Ectodermal cell (in vitro differentiated cells): ENCODE data around the gene TDRD7.

ENCODE experiments used
- H3K27ac ChIP-seq: 2 replicates; pipeline ENCODE4 v1.7.0; 2013; ENCODE audit warnings: mild to moderate bottlenecking, low read depth, low read length; ENCODE audit not compliant: insufficient read depth, poor library complexity, severe bottlenecking
- H3K27me3 ChIP-seq: 2 replicates; pipeline ENCODE4 v1.7.0; 2013; ENCODE audit warnings: mild to moderate bottlenecking, low read length; ENCODE audit not compliant: insufficient read depth, control insufficient read depth, poor library complexity, severe bottlenecking
- H3K36me3 ChIP-seq: one replicate; pipeline ENCODE4 v1.7.0; 2013; ENCODE audit warnings: low read length; ENCODE audit not compliant: control insufficient read depth, insufficient read depth
- H3K4me1 ChIP-seq: one replicate; pipeline ENCODE4 v1.7.0; 2013; ENCODE audit warnings: low read length; ENCODE audit not compliant: control insufficient read depth, insufficient read depth
- H3K4me3 ChIP-seq: 2 replicates; pipeline ENCODE4 v1.7.0; 2013; ENCODE audit warnings: low read depth, low read length, control low read depth; ENCODE audit not compliant: insufficient read depth
- H3K9me3 ChIP-seq: 2 replicates; pipeline ENCODE4 v1.7.0; 2013; ENCODE audit warnings: mild to moderate bottlenecking, low read length, moderate library complexity; ENCODE audit not compliant: control insufficient read depth
- WGBS, 2 experiments: methylation state at CpG; one replicate each; pipeline ENCODE4 v1.1.7; 2013; ENCODE audit warnings: missing lambda C conversion rate in 2 of 2; 5-methylcytosine and 5-hydroxymethylcytosine counted together

The TDRD7 gene

DNA sequence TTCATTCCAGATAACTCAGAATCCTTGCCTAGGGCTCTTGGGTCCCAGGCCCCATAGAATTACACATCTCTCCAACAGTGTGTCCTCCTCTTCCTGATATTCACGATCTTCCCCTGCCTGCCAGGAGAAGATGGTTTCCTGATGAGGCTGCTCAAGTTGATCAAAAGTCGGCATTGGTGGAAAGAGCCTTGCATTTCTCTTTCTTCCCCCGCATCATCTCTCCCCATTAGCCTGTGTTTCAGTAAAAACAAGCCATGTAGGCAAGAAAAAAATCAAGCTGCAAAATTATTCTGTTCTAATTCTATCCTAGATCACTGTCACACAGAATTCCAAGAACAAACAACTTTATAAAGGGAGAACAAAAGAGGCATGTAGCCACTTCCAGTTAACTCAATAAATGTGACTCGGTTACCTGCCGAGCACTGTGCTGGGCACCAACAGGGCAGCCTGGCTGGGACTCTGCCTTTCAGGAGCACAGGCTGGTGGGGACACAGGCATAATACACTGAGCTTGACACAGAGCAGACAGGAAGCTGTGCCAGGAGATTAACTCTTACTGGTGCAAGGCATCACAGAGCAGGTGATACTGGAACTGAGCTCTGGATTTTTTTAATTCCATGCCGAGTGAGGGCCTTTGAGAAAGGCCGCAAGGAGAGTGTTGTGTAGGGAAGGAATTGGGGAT lies 115.1 kb downstream of the TDRD7 start:
- WGBS, 2 experiments, result 75 to 79% methylated on average over 7 of the region's 7 CpGs
- no peaks in the 10 kb centered on the region for H3K36me3 ChIP-seq
- H3K9me3 ChIP-seq, result no peaks in the 10 kb centered on the region
- peaks cover 22% of the 10 kb centered on the region for H3K4me1 ChIP-seq
- no peaks in the 10 kb centered on the region for H3K27me3 ChIP-seq
- H3K4me3 ChIP-seq, result no peak overlapping the region
- no peak overlapping the region for H3K27ac ChIP-seq

- no peak overlapping the region for H3K4me3 ChIP-seq
- 61 to 64% methylated on average over 18 of the region's 18 CpGs for whole genome bisulfite sequencing, 2 experiments
- H3K27me3 ChIP-seq, result no peaks in the 10 kb centered on the region
- H3K36me3 ChIP-seq, result no peaks in the 10 kb centered on the region
- H3K27ac ChIP-seq, result peak overlapping the region; percentile 57
- H3K9me3 ChIP-seq, result no peaks in the 10 kb centered on the region
- peaks cover 22% of the 10 kb centered on the region for H3K4me1 ChIP-seq
Measured at GRCh38 chr9:97527626-97528528, 116.0 kb downstream of the TDRD7 start.

DNA sequence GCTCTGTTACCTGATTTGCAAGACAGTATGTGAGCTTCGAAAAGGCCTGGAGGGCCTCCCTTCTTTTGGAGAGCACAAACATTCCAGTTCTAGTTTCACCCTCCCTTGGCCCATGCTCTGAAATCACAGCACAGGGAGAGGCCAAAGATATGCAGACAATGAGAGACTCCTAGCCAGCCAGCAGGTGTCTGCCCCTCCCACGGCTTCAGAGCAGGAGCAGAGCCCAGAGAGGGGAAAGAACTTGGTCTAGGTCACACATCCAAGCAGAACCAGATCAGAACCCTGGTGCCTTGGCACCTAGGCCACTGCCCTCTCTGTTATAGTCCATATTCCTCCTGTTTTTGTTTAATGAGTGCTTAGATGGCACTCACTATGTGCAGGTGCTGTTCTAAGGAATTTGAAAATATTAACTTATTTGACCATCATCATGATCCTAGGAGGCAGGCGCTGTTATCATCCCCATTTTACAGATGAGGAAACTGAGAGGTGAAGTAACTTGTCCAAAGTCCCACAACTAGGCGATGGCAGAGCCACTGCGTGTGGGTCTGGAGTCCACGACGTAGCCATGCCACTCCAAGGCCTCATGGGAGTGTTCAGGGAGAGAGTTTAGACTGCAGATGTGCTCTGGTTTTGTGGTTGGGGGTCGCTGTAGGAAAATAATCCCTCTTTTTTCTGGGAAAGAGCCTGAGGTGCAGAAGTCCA lies 116.8 kb downstream of the TDRD7 start:
- Histone ChIP-seq H3K27me3 (no peaks in the 10 kb centered on the region), H3K27ac (peak overlapping the region; percentile 57), H3K4me3 (no peak overlapping the region), H3K9me3 (no peaks in the 10 kb centered on the region), H3K4me1 (peaks cover 22% of the 10 kb centered on the region), H3K36me3 (no peaks in the 10 kb centered on the region)
- WGBS, 2 experiments, result 70 to 72% methylated on average over 8 of the region's 8 CpGs

DNA sequence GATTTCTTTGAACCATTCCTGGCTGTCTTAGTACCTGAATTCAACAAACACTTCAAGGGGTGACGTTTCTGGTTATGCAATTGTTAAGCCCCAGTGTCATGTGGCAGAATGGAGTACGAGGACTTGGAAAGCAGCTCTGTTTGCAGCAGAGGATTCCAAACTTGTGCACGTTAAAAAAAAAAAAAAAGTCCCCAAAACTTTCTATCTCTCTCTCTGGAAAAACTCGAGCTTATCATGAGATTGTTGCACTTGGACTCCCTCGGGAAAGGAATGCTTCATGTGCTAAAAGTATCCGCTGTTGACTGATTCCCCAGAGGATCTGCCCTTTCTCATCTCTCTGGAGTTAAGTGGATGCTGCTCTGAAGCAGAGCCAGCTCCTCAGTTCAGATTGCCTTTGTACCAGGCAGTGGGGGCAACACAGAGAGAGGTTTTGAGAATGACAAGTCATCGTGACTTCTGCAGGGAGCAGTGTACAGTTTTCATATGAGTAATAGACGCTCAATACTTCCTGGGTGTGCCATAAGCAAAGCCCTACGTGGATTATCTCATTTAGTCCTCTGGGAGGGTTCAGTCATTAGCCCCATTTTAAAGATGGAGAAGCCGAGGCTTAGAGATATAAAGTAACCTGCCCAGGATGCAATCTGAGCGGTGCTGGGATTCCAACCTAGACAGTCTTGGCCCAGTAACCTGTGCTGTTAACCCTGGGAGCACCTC lies 117.6 kb downstream of the TDRD7 start:
- Histone ChIP-seq H3K27ac (no peak overlapping the region), H3K4me1 (peaks cover 22% of the 10 kb centered on the region), H3K4me3 (no peak overlapping the region), H3K9me3 (no peaks in the 10 kb centered on the region), H3K27me3 (no peaks in the 10 kb centered on the region), H3K36me3 (no peaks in the 10 kb centered on the region)
- 84 to 86% methylated on average over 11 of the region's 11 CpGs for WGBS, 2 experiments

GRCh38 chr9:97531888-97532376 lies 120.0 kb downstream of the TDRD7 start:
- no peaks in the 10 kb centered on the region for H3K9me3 ChIP-seq
- no peak overlapping the region for H3K4me3 ChIP-seq
- no peaks in the 10 kb centered on the region for H3K36me3 ChIP-seq
- peaks cover 28% of the 10 kb centered on the region for H3K4me1 ChIP-seq
- H3K27ac ChIP-seq, result no peak overlapping the region
- WGBS, 2 experiments, result 90% methylated on average over 9 of the region's 9 CpGs
- no peaks in the 10 kb centered on the region for H3K27me3 ChIP-seq

- H3K4me1 ChIP-seq, result peaks cover 7% of the 10 kb centered on the region
- WGBS, 2 experiments, result 89 to 90% methylated on average over 3 of the region's 3 CpGs
- H3K9me3 ChIP-seq, result no peaks in the 10 kb centered on the region
- no peak overlapping the region for H3K4me3 ChIP-seq
- H3K27me3 ChIP-seq, result no peaks in the 10 kb centered on the region
- H3K36me3 ChIP-seq, result no peaks in the 10 kb centered on the region
- H3K27ac ChIP-seq, result no peak overlapping the region
Measured at GRCh38 chr9:97534185-97534584, 122.3 kb downstream of the TDRD7 start.

DNA sequence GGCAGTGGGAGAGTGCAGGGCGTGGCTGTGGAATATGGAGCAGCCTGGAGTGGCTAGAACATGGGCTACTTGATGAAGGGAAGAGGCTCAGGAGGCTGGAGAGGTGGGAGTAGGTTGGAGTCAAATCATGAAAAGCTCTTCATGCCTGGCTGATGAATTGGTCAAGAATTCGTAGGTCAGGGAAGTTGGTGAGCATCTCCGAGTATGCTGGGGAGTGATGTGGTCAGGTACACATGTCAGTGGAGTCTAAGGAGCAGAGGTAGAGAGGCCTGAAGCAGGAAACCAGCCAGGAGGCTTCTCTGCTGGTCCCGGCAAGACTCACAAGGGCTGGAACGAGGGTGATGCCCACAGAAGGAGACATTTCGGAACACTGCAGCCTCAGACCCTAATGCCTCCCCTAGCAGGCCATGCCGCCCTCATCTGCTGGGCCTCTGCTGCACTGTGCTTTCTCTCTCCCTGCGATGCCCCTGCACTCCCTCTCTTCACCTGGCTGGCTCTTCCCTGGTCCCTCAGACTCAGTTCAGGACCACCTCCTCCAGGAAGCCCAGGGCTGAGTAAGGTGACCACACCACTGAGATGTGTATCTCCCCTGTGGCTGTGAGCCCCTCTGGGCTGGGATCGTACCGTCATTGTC lies 123.2 kb downstream of the TDRD7 start:
- no peak overlapping the region for H3K4me3 ChIP-seq
- no peak overlapping the region for H3K27ac ChIP-seq
- H3K27me3 ChIP-seq, result no peaks in the 10 kb centered on the region
- H3K36me3 ChIP-seq, result no peaks in the 10 kb centered on the region
- peaks cover 6% of the 10 kb centered on the region for H3K4me1 ChIP-seq
- 94 to 95% methylated on average over 10 of the region's 10 CpGs for WGBS, 2 experiments
- no peaks in the 10 kb centered on the region for H3K9me3 ChIP-seq

DNA sequence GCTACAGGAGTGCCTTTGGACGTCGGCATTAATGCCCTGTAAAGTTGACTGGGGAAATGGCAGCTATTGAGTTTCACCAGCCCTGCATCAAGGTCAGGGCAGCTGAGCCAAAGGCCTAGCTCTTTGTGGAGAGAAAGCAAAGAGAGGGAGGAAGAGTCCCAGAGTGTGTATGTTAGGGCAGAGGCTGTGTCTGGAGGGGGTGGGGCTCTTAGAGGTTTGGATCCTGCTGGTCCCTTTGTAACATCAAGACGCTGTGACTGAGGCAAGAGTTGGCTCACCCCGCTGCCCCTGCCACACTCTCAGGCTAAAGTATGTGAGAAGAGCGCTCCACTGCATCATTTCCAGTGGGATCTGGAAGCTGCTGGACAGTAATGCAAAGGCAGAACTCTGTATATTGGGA lies 123.9 kb downstream of the TDRD7 start:
- Histone ChIP-seq H3K4me1 (peaks cover 6% of the 10 kb centered on the region), H3K36me3 (no peaks in the 10 kb centered on the region), H3K9me3 (no peaks in the 10 kb centered on the region), H3K4me3 (no peak overlapping the region), H3K27ac (no peak overlapping the region), H3K27me3 (no peaks in the 10 kb centered on the region)
- whole genome bisulfite sequencing, 2 experiments, result 68 to 72% methylated on average over 5 of the region's 5 CpGs

DNA sequence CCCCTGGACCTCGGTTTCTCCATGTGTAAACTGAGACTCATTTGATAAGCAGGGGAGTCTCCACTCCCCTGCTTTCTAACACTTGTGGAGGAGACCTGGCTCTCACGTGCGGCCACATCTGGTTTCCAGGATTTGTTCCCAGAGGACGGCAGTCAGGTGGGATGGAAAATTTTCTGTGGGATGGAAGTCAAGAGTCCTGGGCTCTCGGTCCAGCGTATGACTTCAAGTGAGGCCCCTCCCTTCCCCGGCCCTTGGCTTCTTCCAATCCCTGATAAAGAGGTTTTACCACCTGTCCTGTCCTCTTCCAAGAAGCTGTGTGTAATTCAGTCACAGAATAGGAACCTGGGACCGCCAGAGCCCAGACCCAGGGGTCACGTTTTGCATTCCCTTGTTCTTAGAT lies 124.6 kb downstream of the TDRD7 start:
- no peak overlapping the region for H3K27ac ChIP-seq
- H3K4me3 ChIP-seq, result no peak overlapping the region
- no peaks in the 10 kb centered on the region for H3K36me3 ChIP-seq
- 88 to 91% methylated on average over 9 of the region's 9 CpGs for WGBS, 2 experiments
- H3K27me3 ChIP-seq, result no peaks in the 10 kb centered on the region
- peaks cover 6% of the 10 kb centered on the region for H3K4me1 ChIP-seq
- H3K9me3 ChIP-seq, result no peaks in the 10 kb centered on the region
